OCI-LY1 (cell line): ENCODE results near the gene HNRNPAB.

Experiments
- CTCF ChIP-seq: fragments of 200-600 bp; sonication (generic), shearing (Covaris generic); IDR thresholded peaks from 2 replicates; pipeline ENCODE4 v1.5.1; 2017; ENCODE audit warnings: mild to moderate bottlenecking, antibody characterized with exemption, low read length, moderate library complexity, mixed read lengths
- EZH2 ChIP-seq: fragments of 200-600 bp; sonication (generic), shearing (Covaris generic); IDR thresholded peaks from 2 replicates; pipeline ENCODE4 v1.8.0; 2017; ENCODE audit warnings: borderline replicate concordance, mixed run types, mild to moderate bottlenecking, antibody characterized with exemption, low read length, moderate library complexity, mixed read lengths

- no peak for TF ChIP-seq CTCF
- TF ChIP-seq EZH2, result no peak
Observed at GRCh38 chr5:178165581-178165980, 38.8 kb upstream of the HNRNPAB start.
